Measurements from ENCODE around the gene EPHA1. TPM values are rescaled to one million over a fixed set of nuclear protein-coding genes. Genes with fewer than 3 reads are reported as not detected.

The EPHA1 gene
- total and polyA plus RNA-seq, 12 donors, result 0.12 to 0.73 (median 0.39) TPM; not detected in 9

DNA sequence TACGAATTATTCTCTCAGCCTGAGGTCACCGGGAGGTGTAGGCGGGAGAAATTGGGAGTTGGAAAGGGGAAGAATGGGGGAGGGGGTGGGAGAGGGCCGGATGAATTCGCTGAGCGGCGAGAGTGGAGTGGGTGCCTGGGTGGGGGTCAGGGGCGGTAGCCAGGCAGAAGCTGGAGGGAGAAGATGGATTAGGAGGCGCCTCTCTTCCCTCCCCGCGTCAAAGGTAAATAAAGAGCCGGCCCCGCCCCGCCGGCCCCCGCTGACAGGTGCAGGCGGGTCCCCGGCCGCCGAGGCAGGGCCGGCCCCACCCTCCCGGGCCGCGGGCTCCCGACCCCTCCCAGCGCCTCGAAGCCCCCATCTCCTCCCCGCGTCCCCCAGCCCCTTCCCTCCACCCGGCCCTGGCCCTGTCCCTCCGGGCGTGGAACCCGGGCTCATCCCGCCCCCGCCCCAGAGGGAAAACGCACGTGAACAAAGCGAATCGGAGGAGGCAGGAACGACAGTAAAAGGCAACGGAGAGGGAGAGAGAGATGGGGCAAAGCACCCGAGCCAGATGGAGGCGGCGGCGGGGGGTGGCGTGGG is 47.0 kb downstream of the EPHA1 start:
- peaks cover 6 to 75% (median 54%) of the 10 kb centered on the region in 7 donors for H3K27me3 ChIP-seq
- H3K4me1 ChIP-seq, result peaks cover 0 to 14% (median 8%) of the 10 kb centered on the region in 9 donors
- no peaks in the 10 kb centered on the region for H3K9me3 ChIP-seq
- DNase-seq (no peak), ATAC-seq (peak in 1 of 8 donors; percentile 12)
- intact Hi-C loops (cut with DNase I), result loop anchor here in 3 of 10 donors (10.0 kb wide), 1 partner anchor 53 kb away; no protein-coding TSS in a partner anchor
- WGBS, 2 donors, result 3% methylated on average over 38 to 46 of the region's 46 CpGs
- no peak overlapping the region for H3K27ac ChIP-seq
- H3K36me3 ChIP-seq, result no peaks in the 10 kb centered on the region
- TF ChIP-seq, protein P1, sequence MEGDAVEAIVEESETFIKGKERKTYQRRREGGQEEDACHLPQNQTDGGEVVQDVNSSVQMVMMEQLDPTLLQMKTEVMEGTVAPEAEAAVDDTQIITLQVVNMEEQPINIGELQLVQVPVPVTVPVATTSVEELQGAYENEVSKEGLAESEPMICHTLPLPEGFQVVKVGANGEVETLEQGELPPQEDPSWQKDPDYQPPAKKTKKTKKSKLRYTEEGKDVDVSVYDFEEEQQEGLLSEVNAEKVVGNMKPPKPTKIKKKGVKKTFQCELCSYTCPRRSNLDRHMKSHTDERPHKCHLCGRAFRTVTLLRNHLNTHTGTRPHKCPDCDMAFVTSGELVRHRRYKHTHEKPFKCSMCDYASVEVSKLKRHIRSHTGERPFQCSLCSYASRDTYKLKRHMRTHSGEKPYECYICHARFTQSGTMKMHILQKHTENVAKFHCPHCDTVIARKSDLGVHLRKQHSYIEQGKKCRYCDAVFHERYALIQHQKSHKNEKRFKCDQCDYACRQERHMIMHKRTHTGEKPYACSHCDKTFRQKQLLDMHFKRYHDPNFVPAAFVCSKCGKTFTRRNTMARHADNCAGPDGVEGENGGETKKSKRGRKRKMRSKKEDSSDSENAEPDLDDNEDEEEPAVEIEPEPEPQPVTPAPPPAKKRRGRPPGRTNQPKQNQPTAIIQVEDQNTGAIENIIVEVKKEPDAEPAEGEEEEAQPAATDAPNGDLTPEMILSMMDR (IDR thresholded peaks at IDR 0.05), result no peak
- H3K4me3 ChIP-seq, result peak overlapping the region; percentile 47 to 68 (median 54)

- DNase-seq, result no peak
- WGBS, 2 donors, result 37 to 39% methylated on average over 19 of the region's 19 CpGs
- TF ChIP-seq, protein P1 (IDR thresholded peaks at IDR 0.05), result no peak
- intact Hi-C loops (cut with DNase I), result loop anchor here in 3 of 10 donors (10.0 kb wide), 1 partner anchor 54 kb away; no protein-coding TSS in a partner anchor
- Histone ChIP-seq H3K27ac (no peak overlapping the region), H3K27me3 (peaks cover 6 to 68% (median 54%) of the 10 kb centered on the region in 7 donors), H3K4me1 (peaks cover 0 to 14% (median 8%) of the 10 kb centered on the region in 9 donors), H3K36me3 (no peaks in the 10 kb centered on the region), H3K9me3 (no peaks in the 10 kb centered on the region), H3K4me3 (no peak overlapping the region)
- no peak for ATAC-seq
Measured at GRCh38 chr7:143360788-143361551, 47.7 kb downstream of the EPHA1 start.

DNA sequence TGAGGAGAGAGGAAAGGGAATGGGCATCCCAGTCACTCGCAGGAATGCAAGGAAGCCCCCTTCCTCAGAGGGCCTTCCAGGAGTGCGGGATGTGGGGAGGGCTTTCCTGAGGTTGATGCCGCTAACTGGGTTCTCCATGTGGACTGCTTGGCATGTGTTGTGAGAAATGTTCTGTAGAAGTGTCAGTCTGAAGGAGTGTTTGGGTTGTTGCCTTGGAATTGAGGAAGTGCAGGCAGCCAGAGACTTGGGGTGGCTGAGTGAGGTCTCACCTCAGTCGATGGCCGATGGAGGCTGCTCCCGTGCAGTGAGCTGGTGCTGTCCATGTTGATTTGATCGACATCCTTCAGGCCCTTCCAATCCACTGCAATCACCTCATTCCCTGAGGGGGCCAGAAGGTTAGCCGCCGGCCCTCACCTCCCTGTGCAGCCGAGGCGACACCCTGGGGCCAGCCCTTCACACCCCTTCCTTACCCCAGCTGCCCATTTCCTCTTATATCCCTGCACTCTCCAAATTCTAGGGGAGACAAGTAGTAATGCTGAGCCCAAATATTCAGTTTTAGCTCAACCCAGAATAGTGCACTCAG is 48.8 kb downstream of the EPHA1 start:
- ATAC-seq (no peak), DNase-seq (no peak)
- intact Hi-C loops (cut with DNase I), result loop anchor here in 3 of 10 donors (10.0 kb wide), 1 partner anchor 55 kb away; no protein-coding TSS in a partner anchor
- H3K36me3 ChIP-seq, result no peaks in the 10 kb centered on the region
- WGBS, 2 donors, result 68 to 79% methylated on average over 11 of the region's 11 CpGs
- H3K4me3 ChIP-seq, result no peak overlapping the region
- peaks cover 0 to 14% (median 8%) of the 10 kb centered on the region in 9 donors for H3K4me1 ChIP-seq
- no peaks in the 10 kb centered on the region for H3K9me3 ChIP-seq
- peaks cover 6 to 58% (median 56%) of the 10 kb centered on the region in 7 donors for H3K27me3 ChIP-seq
- TF ChIP-seq, protein P1 (IDR thresholded peaks at IDR 0.05), result no peak
- H3K27ac ChIP-seq, result no peak overlapping the region

- Histone ChIP-seq H3K4me1 (peaks cover 0 to 14% (median 8%) of the 10 kb centered on the region in 9 donors), H3K27me3 (peaks cover 6 to 55% (median 46%) of the 10 kb centered on the region in 7 donors), H3K9me3 (no peaks in the 10 kb centered on the region), H3K27ac (no peak overlapping the region), H3K4me3 (no peak overlapping the region), H3K36me3 (no peaks in the 10 kb centered on the region)
- intact Hi-C loops (cut with DNase I), result no loop called here
- WGBS, 2 donors, result 88 to 91% methylated on average over 12 of the region's 12 CpGs
- TF ChIP-seq, protein P1 (IDR thresholded peaks at IDR 0.05), result no peak
- no peak for DNase-seq
- no peak for ATAC-seq
Measured at GRCh38 chr7:143358626-143359025, 50.0 kb downstream of the EPHA1 start.

Measured in heart right ventricle (tissue), 16 donors.